HCEC 1CT (cell line): Measurements from ENCODE around the gene RASL12.

Experiments
- DNase-seq: peaks from one replicate; pipeline ENCODE4 v3.0.0-alpha.2; 2017

The RASL12 gene

GRCh38 chr15:65054333-65055200 lies 13.2 kb downstream of the RASL12 start:
- DNase-seq = peak; percentile 57

- no peak for DNase-seq
Observed at GRCh38 chr15:65052956-65053355, 14.8 kb downstream of the RASL12 start.

GRCh38 chr15:65051266-65051665 lies 16.5 kb downstream of the RASL12 start:
- DNase-seq = no peak

- DNase-seq = peak; percentile 61
Observed at GRCh38 chr15:65050270-65050669, 17.5 kb downstream of the RASL12 start.

GRCh38 chr15:65049418-65049840 lies 18.4 kb downstream of the RASL12 start:
- peak; percentile 93 for DNase-seq

- DNase-seq = no peak
Observed at GRCh38 chr15:65048241-65048640, 19.6 kb downstream of the RASL12 start.

GRCh38 chr15:65044724-65045481 lies 22.9 kb downstream of the RASL12 start, which contains the start of gene SLC51B:
TSS of gene SLC51B (plus strand) at chr15:65045387. CDS start at chr15:65050005, 4,618 bp downstream.
- peak; percentile 84 for DNase-seq

GRCh38 chr15:65044218-65044617 lies 23.6 kb downstream of the RASL12 start:
- DNase-seq = peak; percentile 87

GRCh38 chr15:65042776-65043327 lies 24.9 kb downstream of the RASL12 start:
- peak; percentile 3 for DNase-seq

GRCh38 chr15:65041787-65042186 lies 26.0 kb downstream of the RASL12 start:
- DNase-seq = no peak

GRCh38 chr15:65040461-65040860 lies 27.3 kb downstream of the RASL12 start:
- no peak for DNase-seq

- DNase-seq = no peak
Observed at GRCh38 chr15:65038836-65039235, 29.0 kb downstream of the RASL12 start.

- DNase-seq = no peak
Observed at GRCh38 chr15:65038428-65038827, 29.4 kb downstream of the RASL12 start.

- DNase-seq = no peak
Observed at GRCh38 chr15:65037309-65037708, 30.5 kb downstream of the RASL12 start.

GRCh38 chr15:65034719-65035118 lies 33.1 kb downstream of the RASL12 start:
- DNase-seq = no peak

GRCh38 chr15:65033659-65034269 lies 34.0 kb downstream of the RASL12 start:
- peak; percentile 72 for DNase-seq

- peak; percentile 81 for DNase-seq
Observed at GRCh38 chr15:65032801-65033537, 34.8 kb downstream of the RASL12 start.

- no peak for DNase-seq
Observed at GRCh38 chr15:65029736-65030208, 38.0 kb downstream of the RASL12 start.

GRCh38 chr15:65028921-65029735 lies 38.7 kb downstream of the RASL12 start, which contains the start of gene MTFMT:
TSS of gene MTFMT (minus strand) at chr15:65029639. CDS start at chr15:65029613, 26 bp downstream.
- DNase-seq = peak; percentile 72

- DNase-seq = no peak
Observed at GRCh38 chr15:65028338-65028737, 39.5 kb downstream of the RASL12 start.

- no peak for DNase-seq
Observed at GRCh38 chr15:65027593-65027992, 40.2 kb downstream of the RASL12 start.
